HCT116 (cell line): ENCODE results near the gene OAS2. TPM values are rescaled to one million over a fixed set of nuclear protein-coding genes. Genes with fewer than 3 reads are reported as not detected.

Source experiments
- ATAC-seq: fragments of 200-7000 bp; cut with Tn5 transposase; 2 replicates; pipeline ENCODE4 v1.9.1; 2020; ENCODE audit warnings: mild to moderate bottlenecking, moderate library complexity
- BruUV-seq: library from RNA; stranded (reverse); fragments of 400-500 nt; replicated peaks from 2 replicates; lab custom pipeline; 2021; lab: Mats Ljungman, UMichigan
- CTCF ChIA-PET: fragments of 300-600 bp; sonication (Branson Sonifier 250); formaldehyde crosslinking; loops from one replicate; lab custom pipeline; 2021; ENCODE audit warnings: antibody characterized with exemption; lab: Charles Lee
- POLR2A ChIA-PET: fragments of 300-600, 350-600 bp; sonication (Branson Sonifier 250); formaldehyde crosslinking; loops from one replicate; lab custom pipeline; 2021; ENCODE audit warnings: antibody characterized with exemption; lab: Charles Lee
- RAD21 ChIA-PET, 2 experiments: fragments of 300-600 bp; sonication (Branson Sonifier 250); formaldehyde crosslinking; loops; one replicate each; lab custom pipeline; 2023; ENCODE audit warnings: low total read pairs in 2 of 2; ENCODE audit not compliant: uncharacterized antibody in 2 of 2, unreplicated experiment in 2 of 2, low non-redundant PET in 1 of 2; lab: Charles Lee
- DNase-seq: peaks from one replicate; pipeline ENCODE4 v3.0.0-alpha.2; 2010; ENCODE audit warnings: low read depth, low spot score
- H2AFZ ChIP-seq: fragments of 200-600 bp; shearing (Covaris generic), sonication (generic); 2 replicates; pipeline ENCODE4 v1.6.1; 2017; ENCODE audit warnings: low read depth, mixed run types, mixed read lengths, antibody characterized with exemption, low read length; ENCODE audit not compliant: poor library complexity, severe bottlenecking
- H3K27ac ChIP-seq: 2 replicates; pipeline ENCODE4 v1.5.1; 2012; ENCODE audit warnings: low read depth, low read length
- H3K27me3 ChIP-seq: fragments of 200-600 bp; sonication (generic); 2 replicates; pipeline ENCODE4 v1.6.1; 2016; ENCODE audit warnings: mixed run types, low read length, mixed read lengths; ENCODE audit not compliant: insufficient read depth
- H3K36me3 ChIP-seq, 2 experiments: fragments of 200-500 bp in 1 of 2; fragments of 200-600 bp in 1 of 2; sonication (Bioruptor generic) in 1 of 2; sonication (generic) in 1 of 2; 2 replicates each; pipeline versions ENCODE4 v1.5.1 to v1.6.1; 2014 to 2016; ENCODE audit warnings: low read length in 2 of 2, inconsistent platforms in 1 of 2, mixed read lengths in 1 of 2, mixed run types in 1 of 2; ENCODE audit not compliant: insufficient read depth in 2 of 2, control insufficient read depth in 1 of 2
- H3K4me1 ChIP-seq, 2 experiments: fragments of 200-600 bp in 1 of 2; sonication (generic) in 1 of 2; 2 replicates each; pipeline versions ENCODE4 v1.5.1 to v1.6.1; 2012 to 2017; ENCODE audit warnings: low read length in 2 of 2, inconsistent platforms in 1 of 2, mild to moderate bottlenecking in 1 of 2, mixed read lengths in 1 of 2, mixed run types in 1 of 2, moderate library complexity in 1 of 2; ENCODE audit not compliant: insufficient read depth in 2 of 2, control insufficient read depth in 1 of 2
- H3K4me2 ChIP-seq: fragments of 200-600 bp; sonication (generic); 2 replicates; pipeline ENCODE4 v1.6.1; 2017; ENCODE audit warnings: mixed run types, low read length, mixed read lengths
- H3K4me3 ChIP-seq, 2 experiments: fragments of 200-600 bp in 1 of 2; sonication (generic) in 1 of 2; replicated peaks in 1 of 2; 2 replicates each; pipeline ENCODE4 v1.5.1; 2011 to 2016; ENCODE audit warnings: low read length in 2 of 2, control low read depth in 1 of 2, low read depth in 1 of 2, mild to moderate bottlenecking in 1 of 2, mixed read lengths in 1 of 2, mixed run types in 1 of 2
- H3K79me2 ChIP-seq: fragments of 200-600 bp; sonication (generic); 2 replicates; pipeline ENCODE4 v1.6.1; 2017; ENCODE audit warnings: mild to moderate bottlenecking, mixed run types, low read length, moderate library complexity, mixed read lengths; ENCODE audit not compliant: insufficient read depth
- H3K9ac ChIP-seq: fragments of 200-600 bp; sonication (generic); 2 replicates; pipeline ENCODE4 v1.6.1; 2016; ENCODE audit warnings: low read length, mixed read lengths
- H3K9me2 ChIP-seq: fragments of 200-600 bp; sonication (generic), shearing (Covaris generic); 2 replicates; pipeline ENCODE4 v1.6.1; 2017; ENCODE audit warnings: mixed run types, mild to moderate bottlenecking, moderate library complexity; ENCODE audit not compliant: insufficient read depth
- H3K9me3 ChIP-seq, 2 experiments: fragments of 200-500 bp in 1 of 2; fragments of 200-600 bp in 1 of 2; sonication (Bioruptor generic) in 1 of 2; sonication (generic) in 1 of 2; 2 replicates each; pipeline ENCODE4 v1.6.1; 2014 to 2017; ENCODE audit warnings: low read length in 2 of 2, mixed read lengths in 2 of 2, inconsistent platforms in 1 of 2, low read depth in 1 of 2, mild to moderate bottlenecking in 1 of 2, mixed run types in 1 of 2, moderate library complexity in 1 of 2; ENCODE audit not compliant: control insufficient read depth in 1 of 2, insufficient read depth in 1 of 2
- H4K20me1 ChIP-seq: fragments of 200-600 bp; sonication (generic), shearing (Covaris generic); 2 replicates; pipeline ENCODE4 v1.6.1; 2017; ENCODE audit warnings: mixed run types, mild to moderate bottlenecking, moderate library complexity; ENCODE audit not compliant: insufficient read depth
- CBX3 ChIP-seq: IDR thresholded peaks from 2 replicates; pipeline ENCODE4 v1.6.1; 2012; ENCODE audit warnings: low read depth
- CEBPB ChIP-seq: IDR thresholded peaks from 2 replicates; pipeline ENCODE4 v1.6.1; 2012; ENCODE audit warnings: low read depth
- EGR1 ChIP-seq: IDR thresholded peaks from 2 replicates; pipeline ENCODE4 v1.6.1; 2012; ENCODE audit warnings: low read depth
- ELF1 ChIP-seq: IDR thresholded peaks from 2 replicates; pipeline ENCODE4 v1.6.1; 2012; ENCODE audit warnings: low read depth, borderline replicate concordance
- EZH2 ChIP-seq: fragments of 200-600 bp; sonication (generic); IDR thresholded peaks from 2 replicates; pipeline ENCODE4 v1.6.1; 2017; ENCODE audit warnings: antibody characterized with exemption, mixed run types
- EZH2phosphoT487 ChIP-seq: fragments of 200-600 bp; IDR thresholded peaks from 2 replicates; pipeline ENCODE4 v1.6.1; 2018; ENCODE audit warnings: antibody characterized with exemption, borderline replicate concordance
- FOSL1 ChIP-seq: IDR thresholded peaks from 2 replicates; pipeline ENCODE4 v1.6.1; 2012; ENCODE audit warnings: low read depth
- JUND ChIP-seq: IDR thresholded peaks from 2 replicates; pipeline ENCODE4 v1.6.1; 2012
- POLR2A ChIP-seq: IDR thresholded peaks from 2 replicates; pipeline ENCODE4 v1.7.0; 2011; ENCODE audit warnings: borderline replicate concordance; ENCODE audit not compliant: insufficient read depth, insufficient read length; ENCODE audit errors: extremely low read depth
- POLR2AphosphoS5 ChIP-seq: IDR thresholded peaks from 2 replicates; pipeline ENCODE4 v1.6.1; 2011; ENCODE audit warnings: mild to moderate bottlenecking, low read depth, low read length, moderate library complexity
- RAD21 ChIP-seq: IDR thresholded peaks from 2 replicates; pipeline ENCODE4 v1.6.1; 2012; ENCODE audit warnings: low read depth, mild to moderate bottlenecking
- SIN3A ChIP-seq: IDR thresholded peaks from 2 replicates; pipeline ENCODE4 v1.6.1; 2012; ENCODE audit warnings: low read depth
- SP1 ChIP-seq: IDR thresholded peaks from 2 replicates; pipeline ENCODE4 v1.6.1; 2012; ENCODE audit warnings: low read depth
- SRF ChIP-seq: IDR thresholded peaks from 2 replicates; pipeline ENCODE4 v1.6.1; 2012; ENCODE audit warnings: low read depth
- TCF7L2 ChIP-seq: IDR thresholded peaks from 2 replicates; pipeline ENCODE4 v1.7.0; 2011; ENCODE audit warnings: borderline replicate concordance, inconsistent platforms; ENCODE audit not compliant: insufficient read depth, insufficient read length; ENCODE audit errors: extremely low read depth
- YY1 ChIP-seq: IDR thresholded peaks from 2 replicates; pipeline ENCODE4 v1.6.1; 2011; ENCODE audit warnings: low read length, low read depth, moderate library complexity, mild to moderate bottlenecking; ENCODE audit not compliant: insufficient replicate concordance; ENCODE audit errors: extremely low read depth
- ZFX ChIP-seq: fragments of 450-650 bp; IDR thresholded peaks from 2 replicates; pipeline ENCODE4 v1.6.1; 2017
- ZNF274 ChIP-seq: fragments of 200-500 bp; sonication (Bioruptor generic); IDR thresholded peaks from 2 replicates; pipeline ENCODE4 v1.6.1; 2014; ENCODE audit warnings: mild to moderate bottlenecking, low read depth, low read length, inconsistent platforms
- intact Hi-C: fragments of 100-400 bp; cut with micrococcal nuclease; formaldehyde crosslinking; loops from 2 replicates; pipeline ENCODE4 v1.10.0; 2022
- total RNA-seq: library from RNA; stranded (reverse); gene quantifications from one replicate; pipeline ENCODE4 v1.2.1, GENCODE V29; 2021; ENCODE audit not compliant: unreplicated experiment
- TF ChIP-seq, protein P1 (sequence below): IDR thresholded peaks from 2 replicates; pipeline ENCODE4 v1.6.1; 2011; ENCODE audit warnings: mild to moderate bottlenecking, low read length, moderate library complexity; ENCODE audit not compliant: insufficient replicate concordance; ENCODE audit errors: extremely low read depth
- TF ChIP-seq, protein P2 (sequence below): IDR thresholded peaks from 2 replicates; pipeline ENCODE4 v1.6.1; 2012; ENCODE audit warnings: low read depth
- TF ChIP-seq, protein P3 (sequence below): IDR thresholded peaks from 2 replicates; pipeline ENCODE4 v1.6.1; 2012

The OAS2 gene
- total RNA-seq, 1 experiment from 2014 or later = 0.30 TPM

DNA sequence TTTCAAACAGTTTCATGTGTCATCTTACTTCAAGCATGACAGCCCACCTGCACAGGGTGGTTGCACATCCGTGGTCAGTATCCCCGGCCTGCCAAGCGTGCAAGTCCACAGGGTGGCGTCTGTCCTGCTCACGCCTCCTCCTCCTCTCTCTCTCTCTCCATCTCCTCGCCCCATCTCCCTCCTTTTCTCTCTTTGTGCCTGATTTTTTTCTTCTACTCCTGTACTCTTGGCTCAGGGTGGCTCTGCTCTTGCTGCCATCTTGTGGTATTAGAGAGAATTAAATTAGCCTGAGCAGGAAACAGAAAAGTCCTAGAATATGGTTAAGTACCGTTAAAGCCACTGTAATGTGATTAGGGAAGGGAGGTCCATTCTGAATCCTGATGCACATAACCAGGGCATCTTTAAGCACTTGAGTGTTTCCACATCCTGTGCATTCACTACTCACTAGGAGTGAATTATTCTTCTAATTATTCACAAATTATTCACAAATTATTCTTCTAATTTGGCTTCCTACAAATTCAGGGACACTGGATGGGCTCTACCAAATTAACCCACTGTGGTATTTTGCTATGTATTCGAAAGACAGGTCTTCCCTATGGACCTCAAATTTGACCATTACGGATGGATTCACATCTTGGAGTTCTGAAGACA, 52.7 kb downstream of the OAS2 start:
- DNase-seq = peak; percentile 82
- Histone ChIP-seq H3K36me3 (no peaks in the 10 kb centered on the region), H3K79me2 (no peaks in the 10 kb centered on the region), H3K27me3 (no peaks in the 10 kb centered on the region), H2AFZ (peak overlapping the region; percentile 93), H3K4me2 (peak overlapping the region; percentile 8; the same call in 1 of the 2 replicates), H3K27ac (no peak overlapping the region), H3K9me3 (no peaks in the 10 kb centered on the region), H3K9ac (no peak overlapping the region), H3K4me1 (peaks cover 0 to 5% of the 10 kb centered on the region in 2 experiments; a peak in 1 of 4 replicates), H3K4me3 (no peak overlapping the region), H4K20me1 (no peaks in the 10 kb centered on the region), H3K9me2 (no peaks in the 10 kb centered on the region)
- intact Hi-C loops = loop anchor here (1.0 kb wide), 2 partner anchors 39 to 131 kb away; no protein-coding TSS in a partner anchor
- RAD21 ChIA-PET = interaction anchor here in 1 of 2 experiments (1.4 kb wide), 1 partner anchor 38 kb away, joined by 5 read pairs; no protein-coding TSS in a partner anchor
- BruUV-seq = no TSS peak
- CTCF ChIA-PET = interaction anchor here (1.3 to 2.3 kb wide), 4 partner anchors 10 to 38 kb away, joined by 3 to 20 read pairs (median 8); no protein-coding TSS in a partner anchor
- POLR2A ChIA-PET = no interaction called here
- ATAC-seq = peak; percentile 98
- TF ChIP-seq CEBPB (no peak), JUND (no peak), ZNF274 (no peak), EZH2phosphoT487 (no peak), ZFX (no peak), CBX3 (peak; percentile 92), SP1 (no peak), SIN3A (no peak), EGR1 (no peak), POLR2A (no peak), ELF1 (no peak; the same call in 1 of the 2 replicates), POLR2AphosphoS5 (no peak), SRF (no peak), FOSL1 (no peak), EZH2 (no peak), YY1 (no peak), RAD21 (peak; percentile 83), TCF7L2 (no peak)
- TF ChIP-seq, protein P1, sequence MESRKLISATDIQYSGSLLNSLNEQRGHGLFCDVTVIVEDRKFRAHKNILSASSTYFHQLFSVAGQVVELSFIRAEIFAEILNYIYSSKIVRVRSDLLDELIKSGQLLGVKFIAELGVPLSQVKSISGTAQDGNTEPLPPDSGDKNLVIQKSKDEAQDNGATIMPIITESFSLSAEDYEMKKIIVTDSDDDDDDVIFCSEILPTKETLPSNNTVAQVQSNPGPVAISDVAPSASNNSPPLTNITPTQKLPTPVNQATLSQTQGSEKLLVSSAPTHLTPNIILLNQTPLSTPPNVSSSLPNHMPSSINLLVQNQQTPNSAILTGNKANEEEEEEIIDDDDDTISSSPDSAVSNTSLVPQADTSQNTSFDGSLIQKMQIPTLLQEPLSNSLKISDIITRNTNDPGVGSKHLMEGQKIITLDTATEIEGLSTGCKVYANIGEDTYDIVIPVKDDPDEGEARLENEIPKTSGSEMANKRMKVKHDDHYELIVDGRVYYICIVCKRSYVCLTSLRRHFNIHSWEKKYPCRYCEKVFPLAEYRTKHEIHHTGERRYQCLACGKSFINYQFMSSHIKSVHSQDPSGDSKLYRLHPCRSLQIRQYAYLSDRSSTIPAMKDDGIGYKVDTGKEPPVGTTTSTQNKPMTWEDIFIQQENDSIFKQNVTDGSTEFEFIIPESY = no peak
- TF ChIP-seq, protein P2, sequence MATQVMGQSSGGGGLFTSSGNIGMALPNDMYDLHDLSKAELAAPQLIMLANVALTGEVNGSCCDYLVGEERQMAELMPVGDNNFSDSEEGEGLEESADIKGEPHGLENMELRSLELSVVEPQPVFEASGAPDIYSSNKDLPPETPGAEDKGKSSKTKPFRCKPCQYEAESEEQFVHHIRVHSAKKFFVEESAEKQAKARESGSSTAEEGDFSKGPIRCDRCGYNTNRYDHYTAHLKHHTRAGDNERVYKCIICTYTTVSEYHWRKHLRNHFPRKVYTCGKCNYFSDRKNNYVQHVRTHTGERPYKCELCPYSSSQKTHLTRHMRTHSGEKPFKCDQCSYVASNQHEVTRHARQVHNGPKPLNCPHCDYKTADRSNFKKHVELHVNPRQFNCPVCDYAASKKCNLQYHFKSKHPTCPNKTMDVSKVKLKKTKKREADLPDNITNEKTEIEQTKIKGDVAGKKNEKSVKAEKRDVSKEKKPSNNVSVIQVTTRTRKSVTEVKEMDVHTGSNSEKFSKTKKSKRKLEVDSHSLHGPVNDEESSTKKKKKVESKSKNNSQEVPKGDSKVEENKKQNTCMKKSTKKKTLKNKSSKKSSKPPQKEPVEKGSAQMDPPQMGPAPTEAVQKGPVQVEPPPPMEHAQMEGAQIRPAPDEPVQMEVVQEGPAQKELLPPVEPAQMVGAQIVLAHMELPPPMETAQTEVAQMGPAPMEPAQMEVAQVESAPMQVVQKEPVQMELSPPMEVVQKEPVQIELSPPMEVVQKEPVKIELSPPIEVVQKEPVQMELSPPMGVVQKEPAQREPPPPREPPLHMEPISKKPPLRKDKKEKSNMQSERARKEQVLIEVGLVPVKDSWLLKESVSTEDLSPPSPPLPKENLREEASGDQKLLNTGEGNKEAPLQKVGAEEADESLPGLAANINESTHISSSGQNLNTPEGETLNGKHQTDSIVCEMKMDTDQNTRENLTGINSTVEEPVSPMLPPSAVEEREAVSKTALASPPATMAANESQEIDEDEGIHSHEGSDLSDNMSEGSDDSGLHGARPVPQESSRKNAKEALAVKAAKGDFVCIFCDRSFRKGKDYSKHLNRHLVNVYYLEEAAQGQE = no peak
- TF ChIP-seq, protein P3, sequence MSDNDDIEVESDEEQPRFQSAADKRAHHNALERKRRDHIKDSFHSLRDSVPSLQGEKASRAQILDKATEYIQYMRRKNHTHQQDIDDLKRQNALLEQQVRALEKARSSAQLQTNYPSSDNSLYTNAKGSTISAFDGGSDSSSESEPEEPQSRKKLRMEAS = peak; percentile 67
